ENCODE measurements around the gene AFAP1. TPM values are rescaled to one million over a fixed set of nuclear protein-coding genes. Genes with fewer than 3 reads are reported as not detected.

Gene AFAP1
- total and polyA plus RNA-seq, 2 donors (not counting 3 experiments of a cell fraction or from before 2014, with no cell fraction given) = 32.3 to 103 TPM

DNA sequence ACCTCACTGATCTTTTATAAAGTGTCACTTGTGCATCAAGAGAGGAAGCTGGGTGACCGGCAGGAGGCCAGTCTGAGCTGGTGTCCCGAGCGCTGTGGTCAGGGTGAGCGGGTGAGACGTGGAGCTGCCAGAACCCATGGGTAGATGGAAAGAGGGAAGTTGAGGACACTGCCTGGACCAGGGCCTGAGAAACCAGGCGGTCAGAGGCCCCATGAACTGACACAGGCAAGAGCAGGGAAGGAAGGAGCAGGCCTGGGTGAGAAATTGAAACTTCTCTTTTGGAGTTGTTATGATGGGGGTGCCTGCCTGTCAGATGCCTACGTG lies 192.6 kb downstream of the AFAP1 start:
- POLR2A ChIA-PET = no interaction called here

DNA sequence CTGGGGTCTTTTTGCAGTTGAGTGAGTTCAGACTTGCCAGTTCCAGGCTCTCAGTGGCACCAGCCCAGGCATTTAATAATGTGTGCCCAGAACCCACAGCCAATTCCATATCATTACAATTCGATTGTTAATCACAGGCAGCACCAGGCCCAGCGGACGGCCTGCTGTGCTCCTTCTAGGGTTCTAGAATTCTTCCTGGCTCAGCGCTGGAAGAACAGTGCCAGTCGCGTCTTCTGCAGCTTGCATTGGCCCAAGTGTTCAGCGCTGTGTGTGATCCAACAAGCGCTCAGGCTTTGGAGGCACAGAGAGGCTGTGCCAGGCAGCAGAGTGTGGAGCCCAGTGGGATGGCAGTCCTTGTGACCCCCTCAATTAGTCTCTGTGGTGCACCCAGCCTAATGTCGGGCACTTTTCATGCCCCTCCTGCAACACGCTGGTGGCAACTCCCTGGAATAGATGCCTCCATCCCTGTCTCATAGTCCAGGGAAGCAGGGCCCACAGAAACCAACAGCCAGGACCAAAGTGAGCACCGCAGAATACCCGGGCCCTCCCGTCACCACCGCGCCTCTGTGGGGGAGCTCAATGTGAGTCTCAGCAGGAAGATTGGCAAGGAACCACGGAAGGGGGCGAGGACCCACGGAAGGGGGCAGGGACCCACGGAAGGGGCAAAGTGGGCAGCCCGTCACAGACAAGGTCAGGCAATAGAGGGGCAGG lies 193.2 kb downstream of the AFAP1 start:
- H3K4me1 ChIP-seq (ENCODE audit: control insufficient read depth, extremely low read depth, insufficient read depth, low read length) = no peaks in the 10 kb centered on the region
- BruUV-seq (replicated peaks) = no TSS peak
- TF ChIP-seq MYC (IDR thresholded peaks at IDR 0.05; ENCODE audit: low read depth, low read length) (no peak), POLR2AphosphoS5 (IDR thresholded peaks at IDR 0.05; ENCODE audit: insufficient read depth, low read depth, low read length) (no peak), GATA2 (IDR thresholded peaks at IDR 0.05; ENCODE audit: insufficient read depth, insufficient read length, low read depth, low read length) (no peak), EZH2 (IDR thresholded peaks at IDR 0.05; ENCODE audit: borderline replicate concordance, low read depth, low read length, severe bottlenecking) (no peak), JUN (IDR thresholded peaks at IDR 0.05; ENCODE audit: borderline replicate concordance, insufficient read depth, insufficient read length, low read depth) (no peak), FOS (IDR thresholded peaks at IDR 0.05; ENCODE audit: borderline replicate concordance, insufficient read depth, low read length) (no peak), POLR2A (IDR thresholded peaks at IDR 0.05; ENCODE audit: low read depth, low read length) (no peak)
- TF ChIP-seq, protein P1, sequence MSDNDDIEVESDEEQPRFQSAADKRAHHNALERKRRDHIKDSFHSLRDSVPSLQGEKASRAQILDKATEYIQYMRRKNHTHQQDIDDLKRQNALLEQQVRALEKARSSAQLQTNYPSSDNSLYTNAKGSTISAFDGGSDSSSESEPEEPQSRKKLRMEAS (IDR thresholded peaks at IDR 0.05; ENCODE audit: insufficient read depth, insufficient read length) = no peak
- TF ChIP-seq, protein P2, sequence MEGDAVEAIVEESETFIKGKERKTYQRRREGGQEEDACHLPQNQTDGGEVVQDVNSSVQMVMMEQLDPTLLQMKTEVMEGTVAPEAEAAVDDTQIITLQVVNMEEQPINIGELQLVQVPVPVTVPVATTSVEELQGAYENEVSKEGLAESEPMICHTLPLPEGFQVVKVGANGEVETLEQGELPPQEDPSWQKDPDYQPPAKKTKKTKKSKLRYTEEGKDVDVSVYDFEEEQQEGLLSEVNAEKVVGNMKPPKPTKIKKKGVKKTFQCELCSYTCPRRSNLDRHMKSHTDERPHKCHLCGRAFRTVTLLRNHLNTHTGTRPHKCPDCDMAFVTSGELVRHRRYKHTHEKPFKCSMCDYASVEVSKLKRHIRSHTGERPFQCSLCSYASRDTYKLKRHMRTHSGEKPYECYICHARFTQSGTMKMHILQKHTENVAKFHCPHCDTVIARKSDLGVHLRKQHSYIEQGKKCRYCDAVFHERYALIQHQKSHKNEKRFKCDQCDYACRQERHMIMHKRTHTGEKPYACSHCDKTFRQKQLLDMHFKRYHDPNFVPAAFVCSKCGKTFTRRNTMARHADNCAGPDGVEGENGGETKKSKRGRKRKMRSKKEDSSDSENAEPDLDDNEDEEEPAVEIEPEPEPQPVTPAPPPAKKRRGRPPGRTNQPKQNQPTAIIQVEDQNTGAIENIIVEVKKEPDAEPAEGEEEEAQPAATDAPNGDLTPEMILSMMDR (IDR thresholded peaks at IDR 0.05; ENCODE audit: extremely low read depth in 1 of 2, insufficient read depth in 1 of 2, low read depth in 1 of 2, low read length in 2 of 2) = no peak

More for the DNA sequence above, 192.6 kb downstream of the AFAP1 start:
- TF ChIP-seq FOS (IDR thresholded peaks at IDR 0.05; ENCODE audit: borderline replicate concordance, insufficient read depth, low read length) (no peak), GATA2 (IDR thresholded peaks at IDR 0.05; ENCODE audit: insufficient read depth, insufficient read length, low read depth, low read length) (no peak), POLR2AphosphoS5 (IDR thresholded peaks at IDR 0.05; ENCODE audit: insufficient read depth, low read depth, low read length) (no peak)
- TF ChIP-seq, protein P1 (IDR thresholded peaks at IDR 0.05; ENCODE audit: insufficient read depth, insufficient read length) = no peak
- intact Hi-C loops (cut with micrococcal nuclease) (no loop called here), dilution Hi-C loops (cut with MboI; ENCODE audit: extremely low pct_ligation_motif_present, low sequenced_read_pairs) (no loop called here)
- Histone ChIP-seq H3K9me3 (replicated peaks; ENCODE audit: control insufficient read depth, insufficient read depth, low read length) (no peaks in the 10 kb centered on the region), H3K4me1 (ENCODE audit: control insufficient read depth, extremely low read depth, insufficient read depth, low read length) (no peaks in the 10 kb centered on the region), H4K20me1 (replicated peaks; ENCODE audit: control insufficient read depth, extremely low read depth, insufficient read depth, low read length) (no peaks in the 10 kb centered on the region), H3K9ac (replicated peaks; ENCODE audit: extremely low read depth, insufficient read depth, low read length) (no peak overlapping the region), H3K79me2 (ENCODE audit: control insufficient read depth, insufficient read depth, low read length) (no peaks in the 10 kb centered on the region), H3K36me3 (ENCODE audit: control insufficient read depth in 2 of 2, extremely low read depth in 1 of 2, insufficient read depth in 2 of 2, low read length in 2 of 2) (no peaks in the 10 kb centered on the region), H3K9me1 (replicated peaks; ENCODE audit: control insufficient read depth, extremely low read depth, insufficient read depth, low read length) (no peaks in the 10 kb centered on the region), H2AFZ (ENCODE audit: low read depth, low read length) (no peak overlapping the region), H3K4me2 (ENCODE audit: insufficient read depth, low read length) (no peak overlapping the region), H3K27me3 (ENCODE audit: control insufficient read depth in 2 of 2, insufficient read depth in 2 of 2, low read length in 2 of 2) (no peaks in the 10 kb centered on the region), H3K4me3 (replicated peaks in 1 of 3; ENCODE audit: insufficient read depth in 1 of 3, low read depth in 1 of 3, low read length in 3 of 3) (no peak overlapping the region), H3K27ac (ENCODE audit: insufficient read depth, low read depth, low read length) (no peak overlapping the region)
- CTCF ChIA-PET = interaction anchor here (1.7 kb wide), 1 partner anchor 27 kb away, joined by 3 read pairs; no protein-coding TSS in a partner anchor
- FAIRE-seq (no peak), DNase-seq (ENCODE audit: low read depth, low spot score) (no peak)
- BruUV-seq (replicated peaks) = no TSS peak

More for the DNA sequence above, 193.2 kb downstream of the AFAP1 start:
- Histone ChIP-seq H3K27me3 (ENCODE audit: control insufficient read depth in 2 of 2, insufficient read depth in 2 of 2, low read length in 2 of 2) (no peaks in the 10 kb centered on the region), H3K4me2 (ENCODE audit: insufficient read depth, low read length) (no peak overlapping the region), H3K27ac (ENCODE audit: insufficient read depth, low read depth, low read length) (no peak overlapping the region), H2AFZ (ENCODE audit: low read depth, low read length) (no peak overlapping the region), H3K9me1 (replicated peaks; ENCODE audit: control insufficient read depth, extremely low read depth, insufficient read depth, low read length) (no peaks in the 10 kb centered on the region), H3K9me3 (replicated peaks; ENCODE audit: control insufficient read depth, insufficient read depth, low read length) (no peaks in the 10 kb centered on the region), H3K79me2 (ENCODE audit: control insufficient read depth, insufficient read depth, low read length) (no peaks in the 10 kb centered on the region), H3K4me3 (replicated peaks in 1 of 3; ENCODE audit: insufficient read depth in 1 of 3, low read depth in 1 of 3, low read length in 3 of 3) (no peak overlapping the region), H3K36me3 (ENCODE audit: control insufficient read depth in 2 of 2, extremely low read depth in 1 of 2, insufficient read depth in 2 of 2, low read length in 2 of 2) (no peaks in the 10 kb centered on the region), H4K20me1 (replicated peaks; ENCODE audit: control insufficient read depth, extremely low read depth, insufficient read depth, low read length) (no peaks in the 10 kb centered on the region), H3K9ac (replicated peaks; ENCODE audit: extremely low read depth, insufficient read depth, low read length) (no peak overlapping the region)
- FAIRE-seq (no peak), DNase-seq (ENCODE audit: low read depth, low spot score) (no peak)
- intact Hi-C loops (cut with micrococcal nuclease) (no loop called here), dilution Hi-C loops (cut with MboI; ENCODE audit: extremely low pct_ligation_motif_present, low sequenced_read_pairs) (no loop called here)
- ChIA-PET CTCF (interaction anchor here (1.7 kb wide), 1 partner anchor 26 kb away, joined by 3 read pairs; no protein-coding TSS in a partner anchor), POLR2A (no interaction called here)
